Measurements from ENCODE around the gene CD52. TPM values are rescaled to one million over a fixed set of nuclear protein-coding genes. Genes with fewer than 3 reads are reported as not detected.
A peak's percentile ranks its signal among the peaks of the same experiment; 100 is the strongest.

CD52 gene
- total and polyA plus RNA-seq, 7 donors = 2.1 to 4.2 (median 3.9) TPM

DNA sequence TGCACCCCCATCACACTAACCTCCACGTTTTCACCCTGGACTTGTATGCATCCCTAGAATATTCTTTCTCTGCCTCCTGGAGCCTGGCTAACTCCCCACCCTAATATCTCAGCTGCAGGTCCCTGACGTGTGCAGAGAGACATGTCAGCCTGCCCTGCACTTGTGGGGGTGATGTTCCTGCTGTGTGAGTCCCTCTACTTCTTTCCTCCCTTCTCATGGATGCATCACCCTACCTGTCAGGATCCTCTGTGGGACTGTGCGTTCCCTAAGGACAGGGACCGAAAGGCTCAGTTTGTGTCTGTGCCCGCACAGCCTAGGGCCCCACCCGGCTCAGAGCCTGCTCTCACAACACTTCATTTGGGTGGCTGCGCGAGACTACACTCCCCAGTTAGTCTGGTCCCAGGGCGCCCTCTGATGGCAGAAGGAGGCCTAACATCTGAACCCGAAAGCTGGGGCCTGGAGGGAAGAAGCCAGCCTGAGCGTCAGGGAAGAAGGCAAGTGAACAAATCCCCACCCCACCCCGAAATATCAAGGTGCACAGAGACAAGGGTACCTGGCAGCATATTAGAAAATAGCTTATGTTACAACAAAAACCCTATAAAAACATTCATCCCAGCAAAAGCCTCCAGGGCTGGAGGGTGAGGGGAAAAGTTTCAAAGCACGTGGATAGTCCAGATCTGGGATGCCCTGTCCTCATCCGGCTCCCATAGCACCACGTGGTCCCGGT lies 3.7 kb downstream of the CD52 start:
- Histone ChIP-seq H3K27ac (no peak overlapping the region), H3K9me3 (no peaks in the 10 kb centered on the region), H3K36me3 (ENCODE audit: insufficient read depth in 1 of 2, low read depth in 1 of 2) (no peaks in the 10 kb centered on the region), H3K27me3 (ENCODE audit: insufficient read depth in 3 of 3, low read length in 2 of 3) (peaks cover 0 to 3% (median 0%) of the 10 kb centered on the region in 3 donors), H3K4me3 (no peak overlapping the region), H3K4me1 (peaks cover 4% of the 10 kb centered on the region)
- TF ChIP-seq, protein P1, sequence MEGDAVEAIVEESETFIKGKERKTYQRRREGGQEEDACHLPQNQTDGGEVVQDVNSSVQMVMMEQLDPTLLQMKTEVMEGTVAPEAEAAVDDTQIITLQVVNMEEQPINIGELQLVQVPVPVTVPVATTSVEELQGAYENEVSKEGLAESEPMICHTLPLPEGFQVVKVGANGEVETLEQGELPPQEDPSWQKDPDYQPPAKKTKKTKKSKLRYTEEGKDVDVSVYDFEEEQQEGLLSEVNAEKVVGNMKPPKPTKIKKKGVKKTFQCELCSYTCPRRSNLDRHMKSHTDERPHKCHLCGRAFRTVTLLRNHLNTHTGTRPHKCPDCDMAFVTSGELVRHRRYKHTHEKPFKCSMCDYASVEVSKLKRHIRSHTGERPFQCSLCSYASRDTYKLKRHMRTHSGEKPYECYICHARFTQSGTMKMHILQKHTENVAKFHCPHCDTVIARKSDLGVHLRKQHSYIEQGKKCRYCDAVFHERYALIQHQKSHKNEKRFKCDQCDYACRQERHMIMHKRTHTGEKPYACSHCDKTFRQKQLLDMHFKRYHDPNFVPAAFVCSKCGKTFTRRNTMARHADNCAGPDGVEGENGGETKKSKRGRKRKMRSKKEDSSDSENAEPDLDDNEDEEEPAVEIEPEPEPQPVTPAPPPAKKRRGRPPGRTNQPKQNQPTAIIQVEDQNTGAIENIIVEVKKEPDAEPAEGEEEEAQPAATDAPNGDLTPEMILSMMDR (IDR thresholded peaks at IDR 0.05) = peak; percentile 85
- intact Hi-C loops (cut with DNase I) = loop anchor here (1.0 to 10.0 kb wide), 5 partner anchors 35 to 217 kb away; partner anchors contain the start of genes C1orf232 (in 2 of the 2) and ZNF593 (in 2 of the 2)
- 13 to 18% (median 14%) methylated on average over 16 of the region's 16 CpGs for WGBS, 3 donors
- peak; percentile 91 to 96 for DNase-seq
- ATAC-seq = peak; percentile 87 to 96 (median 96)

GRCh38 chr1:26322042-26322331 lies 4.2 kb downstream of the CD52 start:
- WGBS, 3 donors = 69 to 80% (median 71%) methylated on average over 10 of the region's 10 CpGs
- Histone ChIP-seq H3K27me3 (ENCODE audit: insufficient read depth in 3 of 3, low read length in 2 of 3) (peaks cover 0 to 3% (median 0%) of the 10 kb centered on the region in 3 donors), H3K4me3 (no peak overlapping the region), H3K36me3 (ENCODE audit: insufficient read depth in 1 of 2, low read depth in 1 of 2) (no peaks in the 10 kb centered on the region), H3K9me3 (no peaks in the 10 kb centered on the region), H3K27ac (no peak overlapping the region), H3K4me1 (peaks cover 4% of the 10 kb centered on the region)
- DNase-seq = no peak
- TF ChIP-seq, protein P1 (IDR thresholded peaks at IDR 0.05) = no peak
- intact Hi-C loops (cut with DNase I) = loop anchor here (5.0 to 10.0 kb wide), 3 partner anchors 155 to 217 kb away; partner anchors contain the start of genes C1orf232 (in 2 of the 2) and ZNF593 (in 2 of the 2)
- no peak for ATAC-seq

DNA sequence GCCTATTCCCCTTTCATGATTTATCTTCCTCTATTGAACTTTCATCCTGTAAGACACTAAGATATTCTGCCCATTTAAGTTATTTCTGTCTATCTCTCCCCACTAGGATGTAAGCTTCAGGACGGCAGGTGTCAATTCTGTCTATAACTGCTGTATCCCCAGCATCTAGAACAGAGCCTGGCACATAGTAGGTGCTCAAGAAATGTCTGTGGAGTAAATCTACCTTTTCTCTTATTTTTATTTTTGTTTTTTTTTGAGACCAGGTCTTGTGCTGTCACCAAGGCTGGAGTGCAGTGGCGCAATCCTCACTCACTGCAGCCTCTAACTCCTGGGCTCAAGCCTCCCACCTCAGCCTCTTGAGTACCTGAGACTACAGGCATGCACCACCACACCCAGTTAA lies 5.6 kb downstream of the CD52 start:
- TF ChIP-seq, protein P1 (IDR thresholded peaks at IDR 0.05) = no peak
- Histone ChIP-seq H3K27ac (no peak overlapping the region), H3K36me3 (ENCODE audit: insufficient read depth in 1 of 2, low read depth in 1 of 2) (no peaks in the 10 kb centered on the region), H3K4me3 (no peak overlapping the region), H3K4me1 (peaks cover 4% of the 10 kb centered on the region), H3K9me3 (no peaks in the 10 kb centered on the region), H3K27me3 (ENCODE audit: insufficient read depth in 3 of 3, low read length in 2 of 3) (peaks cover 0 to 3% (median 0%) of the 10 kb centered on the region in 3 donors)
- ATAC-seq (no peak), DNase-seq (no peak)
- 94 to 98% (median 96%) methylated on average over 2 of the region's 2 CpGs for WGBS, 3 donors
- intact Hi-C loops (cut with DNase I) = loop anchor here (5.0 to 10.0 kb wide), 3 partner anchors 156 to 219 kb away; partner anchors contain the start of genes C1orf232 (in 2 of the 2) and ZNF593 (in 2 of the 2)

DNA sequence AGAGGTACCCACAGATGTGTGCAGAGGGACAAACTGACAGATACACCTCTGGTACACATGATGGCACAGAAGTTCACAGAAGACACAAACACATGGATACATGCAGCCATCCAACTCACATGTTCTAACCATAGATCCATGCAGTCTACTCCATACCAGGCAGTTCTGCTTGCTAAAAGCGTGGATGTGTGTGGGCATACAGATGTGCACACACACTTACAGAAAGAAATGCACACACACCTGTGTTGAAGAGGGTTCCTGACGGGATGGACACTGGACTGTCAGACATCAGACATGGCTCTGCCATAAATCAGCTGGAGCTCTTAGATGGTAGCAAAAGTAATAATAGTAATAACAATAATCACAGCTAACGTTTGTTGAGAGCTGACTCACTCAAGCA lies 6.8 kb downstream of the CD52 start:
- TF ChIP-seq, protein P1 (IDR thresholded peaks at IDR 0.05) = no peak
- Histone ChIP-seq H3K27ac (no peak overlapping the region), H3K36me3 (ENCODE audit: insufficient read depth in 1 of 2, low read depth in 1 of 2) (no peaks in the 10 kb centered on the region), H3K4me3 (no peak overlapping the region), H3K27me3 (ENCODE audit: insufficient read depth in 3 of 3, low read length in 2 of 3) (peaks cover 0 to 3% (median 0%) of the 10 kb centered on the region in 3 donors), H3K9me3 (no peaks in the 10 kb centered on the region), H3K4me1 (peaks cover 4% of the 10 kb centered on the region)
- intact Hi-C loops (cut with DNase I) = loop anchor here (5.0 to 10.0 kb wide), 3 partner anchors 157 to 220 kb away; partner anchors contain the start of genes C1orf232 (in 2 of the 2) and ZNF593 (in 2 of the 2)
- WGBS, 3 donors = 74 to 83% (median 83%) methylated on average over 3 of the region's 3 CpGs
- ATAC-seq (no peak), DNase-seq (no peak)

Measured in psoas muscle (tissue), 8 donors.